Esophagus muscularis mucosa (tissue), 4 donors: ENCODE results near the gene NOL3. TPM values are rescaled to one million over a fixed set of nuclear protein-coding genes. Genes with fewer than 3 reads are reported as not detected.

ENCODE experiments used
- DNase-seq: peaks from one replicate; pipeline ENCODE4 v3.0.0-alpha.2; 2017; ENCODE audit errors: extremely low spot score
- H3K27ac ChIP-seq, 4 donors: fragments of 200-600 bp; sonication (generic); replicated peaks in 1 of 4; 1 replicate in 3 of 4; 2 replicates in 1 of 4; pipeline ENCODE4 v1.5.1; 2016 to 2019; ENCODE audit warnings: mild to moderate bottlenecking in 1 of 4
- H3K27me3 ChIP-seq, 4 donors: fragments of 200-600 bp; sonication (generic); one replicate each; pipeline versions ENCODE4 v1.5.1 to v1.6.0; 2016 to 2019
- H3K36me3 ChIP-seq, 4 donors: fragments of 200-600 bp; sonication (generic); one replicate each; pipeline ENCODE4 v1.5.1; 2016 to 2019
- H3K4me1 ChIP-seq, 4 donors: fragments of 200-600 bp; sonication (generic); one replicate each; pipeline ENCODE4 v1.5.1; 2016 to 2019
- H3K4me3 ChIP-seq, 4 donors: fragments of 200-600 bp; sonication (generic); 1 replicate in 2 of 4; 2 replicates in 2 of 4; pipeline ENCODE4 v1.5.1; 2016 to 2019; ENCODE audit warnings: mild to moderate bottlenecking in 4 of 4, moderate library complexity in 1 of 4
- H3K9me3 ChIP-seq, 4 donors: fragments of 200-600 bp; sonication (generic); 1 replicate in 3 of 4; 2 replicates in 1 of 4; pipeline ENCODE4 v1.5.1; 2016 to 2019
- CTCF ChIP-seq, 3 experiments: fragments of 200-600 bp in 2 of 3; fragments of 450-650 bp in 1 of 3; sonication (generic) in 2 of 3; IDR thresholded peaks; one replicate each; pipeline ENCODE4 v1.5.1; 2017 to 2019; ENCODE audit warnings: antibody characterized with exemption in 3 of 3, mild to moderate bottlenecking in 2 of 3, moderate library complexity in 1 of 3
- EP300 ChIP-seq: sonication (generic); formaldehyde crosslinking; IDR thresholded peaks from one replicate; pipeline ENCODE4 v1.6.1; 2017; ENCODE audit warnings: antibody characterized with exemption
- POLR2A ChIP-seq: fragments of 450-650 bp; IDR thresholded peaks from one replicate; pipeline ENCODE4 v1.6.1; 2017; ENCODE audit warnings: antibody characterized with exemption, moderate library complexity, mild to moderate bottlenecking, low read depth
- POLR2AphosphoS5 ChIP-seq, 2 donors: sonication (generic); formaldehyde crosslinking; IDR thresholded peaks; one replicate each; pipeline ENCODE4 v1.6.1; 2017; ENCODE audit warnings: antibody characterized with exemption in 2 of 2
- WGBS: methylation state at CpG from one replicate; pipeline ENCODE4 v1.1.5; 2018; 5-methylcytosine and 5-hydroxymethylcytosine counted together
- intact Hi-C: fragments of 100-400 bp; cut with DNase I; formaldehyde crosslinking; loops from one replicate; pipeline ENCODE4 v1.15.1; 2023
- total RNA-seq, 4 donors: library from RNA; depleted of rRNA; stranded (reverse); fragments of >200 nt; gene quantifications; one replicate each; pipeline versions ENCODE4 v1.1.0 to v1.2.1, GENCODE V29; 2016

The NOL3 gene
- total RNA-seq, 4 donors from 2014 or later: 40.6 to 58.2 (median 45.4) TPM

GRCh38 chr16:67206129-67206837 is 35.9 kb downstream of the NOL3 start:
- WGBS: 94% methylated on average over 8 of the region's 8 CpGs
- no peaks in the 10 kb centered on the region for H3K9me3 ChIP-seq
- DNase-seq: no peak
- no peak overlapping the region for H3K27ac ChIP-seq
- H3K27me3 ChIP-seq: no peaks in the 10 kb centered on the region
- no peaks in the 10 kb centered on the region for H3K4me1 ChIP-seq
- intact Hi-C loops: no loop called here
- H3K4me3 ChIP-seq: no peak overlapping the region
- H3K36me3 ChIP-seq: peaks cover 7 to 60% (median 37%) of the 10 kb centered on the region in 4 donors
- no peak for TF ChIP-seq POLR2A
- no peak for TF ChIP-seq POLR2AphosphoS5 (IDR thresholded peaks at IDR 0.05)
- no peak for TF ChIP-seq CTCF (IDR thresholded peaks at IDR 0.05)
- TF ChIP-seq EP300: no peak

- Histone ChIP-seq H3K4me1 (no peaks in the 10 kb centered on the region), H3K36me3 (peaks cover 7 to 59% (median 32%) of the 10 kb centered on the region in 4 donors), H3K9me3 (no peaks in the 10 kb centered on the region), H3K4me3 (no peak overlapping the region), H3K27me3 (no peaks in the 10 kb centered on the region), H3K27ac (no peak overlapping the region)
- DNase-seq: no peak
- 90% methylated on average over 3 of the region's 3 CpGs for WGBS
- TF ChIP-seq POLR2AphosphoS5 (IDR thresholded peaks at IDR 0.05) (no peak), EP300 (no peak), CTCF (IDR thresholded peaks at IDR 0.05) (no peak), POLR2A (no peak)
- intact Hi-C loops: no loop called here
Observed at GRCh38 chr16:67206838-67207248, 36.5 kb downstream of the NOL3 start.

- Histone ChIP-seq H3K4me3 (no peak overlapping the region), H3K9me3 (no peaks in the 10 kb centered on the region), H3K27ac (no peak overlapping the region), H3K4me1 (no peaks in the 10 kb centered on the region), H3K36me3 (peaks cover 7 to 52% (median 26%) of the 10 kb centered on the region in 4 donors), H3K27me3 (no peaks in the 10 kb centered on the region)
- DNase-seq: no peak
- no CpG with 5 or more reads among the region's 21 CpGs for WGBS
- TF ChIP-seq POLR2A: no peak
- intact Hi-C loops: no loop called here
Observed at GRCh38 chr16:67207249-67208091, 37.1 kb downstream of the NOL3 start.

GRCh38 chr16:67208154-67208896 is 38.0 kb downstream of the NOL3 start:
- Histone ChIP-seq H3K27me3 (no peaks in the 10 kb centered on the region), H3K36me3 (peaks cover 2 to 44% (median 17%) of the 10 kb centered on the region in 4 donors), H3K9me3 (no peaks in the 10 kb centered on the region), H3K27ac (no peak overlapping the region), H3K4me3 (no peak overlapping the region), H3K4me1 (peaks cover 0 to 3% (median under 1%) of the 10 kb centered on the region in 4 donors)
- intact Hi-C loops: no loop called here
- no peak for DNase-seq
- WGBS: 83% methylated on average over 2 of the region's 11 CpGs
- TF ChIP-seq POLR2A: no peak
- TF ChIP-seq CTCF (IDR thresholded peaks at IDR 0.05): no peak
- no peak for TF ChIP-seq EP300
- TF ChIP-seq POLR2AphosphoS5 (IDR thresholded peaks at IDR 0.05): no peak

- H3K36me3 ChIP-seq: peaks cover 0 to 33% (median 6%) of the 10 kb centered on the region in 4 donors
- H3K27ac ChIP-seq: no peak overlapping the region
- no peaks in the 10 kb centered on the region for H3K9me3 ChIP-seq
- TF ChIP-seq POLR2A (no peak), CTCF (IDR thresholded peaks at IDR 0.05) (no peak), EP300 (no peak), POLR2AphosphoS5 (IDR thresholded peaks at IDR 0.05) (no peak)
- H3K27me3 ChIP-seq: no peaks in the 10 kb centered on the region
- intact Hi-C loops: no loop called here
- WGBS: 97% methylated on average over 6 of the region's 8 CpGs
- peaks cover 0 to 6% (median 3%) of the 10 kb centered on the region in 4 donors for H3K4me1 ChIP-seq
- no peak for DNase-seq
- H3K4me3 ChIP-seq: no peak overlapping the region
Observed at GRCh38 chr16:67209565-67209964, 39.2 kb downstream of the NOL3 start.
